Amniotic epithelial cell (primary cell): Measurements from ENCODE around the gene PRR29.
"Not testable (repeated sequence)": the region's sequence is repeated elsewhere in the genome, so short reads cannot be mapped to it uniquely, and the experiment has no call there.

Experiments
- DNase-seq: peaks from one replicate; pipeline ENCODE4 v3.0.0-alpha.2; 2010; ENCODE audit warnings: low read depth

Gene PRR29

GRCh38 chr17:64015447-64015846 lies 17.3 kb downstream of the PRR29 start:
- DNase-seq: no peak

DNA sequence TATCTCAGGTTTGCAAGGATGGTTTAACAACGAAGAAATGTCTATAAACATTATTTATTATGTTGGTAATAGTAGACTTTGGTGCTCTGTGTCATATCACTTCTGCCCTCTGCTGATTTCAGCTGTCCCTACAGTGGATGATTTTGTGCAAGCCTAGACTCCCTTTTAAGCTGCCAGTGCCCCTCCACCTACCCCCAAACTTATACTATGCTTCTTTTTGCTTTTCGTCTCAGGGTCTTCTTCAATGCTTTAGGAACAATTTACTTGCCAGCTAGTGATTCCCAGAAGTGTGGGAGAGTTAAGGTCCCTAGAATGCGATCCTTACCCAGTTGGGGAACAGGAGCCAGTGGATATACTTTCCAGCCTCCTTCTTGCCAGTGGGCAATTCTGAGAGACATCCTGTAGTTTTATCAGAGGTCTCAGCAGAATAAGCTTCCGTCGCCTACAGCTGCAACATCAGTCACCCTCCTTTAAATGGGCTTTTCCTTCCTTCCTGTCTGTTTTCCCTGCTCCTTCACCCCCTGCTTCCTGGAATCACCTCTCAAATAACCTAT lies 18.2 kb downstream of the PRR29 start:
- no peak for DNase-seq

GRCh38 chr17:64016974-64017373 lies 18.8 kb downstream of the PRR29 start:
- DNase-seq: no peak

- no peak for DNase-seq
Observed at GRCh38 chr17:64017381-64017980, 19.3 kb downstream of the PRR29 start.

- DNase-seq: not testable (repeated sequence)
Observed at GRCh38 chr17:64019551-64019961, 21.4 kb downstream of the PRR29 start.

GRCh38 chr17:64020056-64020766 lies 22.1 kb downstream of the PRR29 start, which contains the start of gene ICAM2:
Gene ICAM2, minus strand, starts transcription at chr17:64020633. Its CDS starts 13,942 bp downstream, at chr17:64006691.
- no peak for DNase-seq

DNA sequence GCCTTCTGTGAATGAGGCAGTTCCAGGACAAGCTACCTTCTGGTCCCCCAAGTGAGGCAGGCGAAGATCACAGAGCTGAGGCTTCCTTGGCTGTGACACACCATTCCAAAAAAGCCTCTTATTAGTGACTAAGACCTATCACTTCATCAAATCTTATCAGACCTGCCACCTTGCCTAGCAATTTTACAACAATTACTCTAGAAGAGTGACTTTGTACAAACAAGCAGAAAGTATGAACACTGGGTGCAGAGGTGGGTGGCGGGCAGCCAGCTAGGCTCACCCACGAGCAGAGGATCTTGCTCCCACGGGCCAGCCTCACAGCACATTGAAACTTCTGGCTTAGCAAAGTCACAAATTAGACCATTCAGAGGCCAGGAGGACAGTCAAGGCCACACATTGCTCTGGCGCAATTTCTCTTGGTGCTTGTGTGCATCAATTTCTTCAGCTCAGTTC lies 24.5 kb downstream of the PRR29 start:
- no peak for DNase-seq

DNA sequence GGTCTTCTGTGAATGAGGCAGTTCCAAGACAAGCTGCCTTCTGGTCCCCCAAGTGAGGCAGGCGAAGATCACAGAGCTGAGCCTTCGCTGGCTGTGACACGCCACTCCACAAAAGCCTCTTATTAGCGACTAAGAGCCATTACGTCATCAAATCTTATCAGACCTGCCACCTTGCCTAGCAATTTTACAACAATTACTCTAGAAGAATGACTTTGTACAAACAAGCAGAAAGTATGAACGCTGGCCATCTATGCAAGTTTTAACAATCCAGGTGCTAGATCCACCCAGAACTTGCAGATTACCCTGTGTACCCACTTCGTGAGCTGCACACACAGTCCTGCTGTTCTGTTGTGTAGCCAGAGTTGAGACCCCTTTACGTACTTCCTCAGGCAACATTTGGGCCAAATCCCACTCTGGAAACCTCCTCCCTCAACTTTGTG lies 26.1 kb downstream of the PRR29 start:
- no peak for DNase-seq

GRCh38 chr17:64024781-64025731 lies 26.9 kb downstream of the PRR29 start:
- peak; percentile 71 for DNase-seq

GRCh38 chr17:64025732-64026294 lies 27.7 kb downstream of the PRR29 start:
- DNase-seq: peak; percentile 74

DNA sequence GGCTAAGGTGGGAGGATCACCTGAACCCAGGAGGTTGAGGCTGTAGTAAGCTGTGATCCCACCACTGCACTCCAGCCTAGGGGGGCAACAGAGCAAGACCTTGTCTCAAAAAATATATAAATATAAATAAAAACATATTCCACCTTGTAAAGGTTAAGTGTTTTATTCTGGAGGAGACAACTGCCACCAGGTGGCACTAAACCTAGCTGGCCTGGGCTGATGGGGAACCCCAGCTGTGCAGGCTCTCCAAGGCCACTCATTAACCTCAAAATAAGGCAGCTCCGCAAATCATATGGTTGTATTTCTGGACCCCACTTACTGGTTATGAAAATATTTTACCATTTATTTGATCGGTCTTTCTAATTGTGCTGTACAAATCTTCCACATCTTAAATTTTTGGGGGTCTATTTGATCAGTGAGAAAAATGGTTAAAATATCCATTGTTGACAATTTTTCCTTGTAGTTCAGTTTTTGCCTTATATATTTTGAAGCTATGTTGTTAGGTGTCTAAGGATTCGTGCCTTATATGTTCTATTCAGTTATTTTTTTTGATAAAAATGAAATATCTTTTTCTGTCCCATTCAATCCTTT lies 30.8 kb downstream of the PRR29 start:
- peak; percentile 57 for DNase-seq

GRCh38 chr17:64032081-64032480 lies 33.9 kb downstream of the PRR29 start:
- peak; percentile 58 for DNase-seq

GRCh38 chr17:64036198-64036922 lies 38.2 kb downstream of the PRR29 start:
- no peak for DNase-seq

DNA sequence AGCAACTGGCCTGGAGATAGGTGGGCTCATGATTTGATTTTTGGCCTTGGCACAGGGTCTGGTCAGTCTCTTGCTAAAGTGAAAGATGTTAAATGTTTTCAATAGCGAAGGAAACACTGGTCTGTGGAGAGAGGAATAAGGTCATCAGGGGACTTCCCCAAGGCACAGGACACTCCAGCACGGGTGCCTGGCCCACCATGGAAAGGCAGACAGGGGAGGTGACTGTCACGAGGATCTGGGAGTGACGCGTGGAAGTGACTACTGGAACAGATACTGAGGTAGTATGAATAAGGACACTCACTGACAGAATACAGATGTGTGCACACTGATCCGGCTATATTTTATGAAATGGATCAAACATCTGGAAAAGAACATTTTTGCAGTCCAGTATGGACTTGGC lies 39.0 kb downstream of the PRR29 start:
- DNase-seq: no peak

- no peak for DNase-seq
Observed at GRCh38 chr17:64037802-64038201, 39.7 kb downstream of the PRR29 start.

GRCh38 chr17:64038331-64039105 lies 40.4 kb downstream of the PRR29 start:
- no peak for DNase-seq

DNA sequence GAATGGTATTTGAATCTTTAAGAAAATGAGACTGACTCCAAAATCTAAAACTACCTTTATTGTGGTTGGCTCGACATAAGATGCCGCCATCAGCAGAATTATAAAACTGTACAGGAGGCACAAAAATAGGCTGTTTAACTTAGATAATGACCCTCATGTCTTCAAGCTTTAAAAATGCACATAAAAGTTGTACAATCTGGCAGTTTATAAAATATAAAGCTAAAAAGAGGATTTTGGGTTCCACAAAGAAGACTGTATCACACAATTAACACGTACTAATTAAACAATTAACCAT lies 40.9 kb downstream of the PRR29 start:
- DNase-seq: no peak

GRCh38 chr17:64040206-64040605 lies 42.1 kb downstream of the PRR29 start:
- DNase-seq: no peak

GRCh38 chr17:64041912-64042311 lies 43.8 kb downstream of the PRR29 start:
- DNase-seq: no peak
